Gastroesophageal sphincter (tissue), 3 donors: ENCODE results near the gene CORO2B.

ENCODE experiments used
- CTCF ChIP-seq, 4 experiments: fragments of 200-600 bp in 2 of 4; fragments of 450-650 bp in 2 of 4; sonication (generic) in 1 of 4; IDR thresholded peaks; one replicate each; pipeline ENCODE4 v1.5.1; 2017 to 2019; ENCODE audit warnings: antibody characterized with exemption in 4 of 4, mild to moderate bottlenecking in 2 of 4, moderate library complexity in 2 of 4
- POLR2A ChIP-seq, 2 donors: fragments of 450-650 bp; IDR thresholded peaks; one replicate each; pipeline ENCODE4 v1.6.1; 2017; ENCODE audit warnings: antibody characterized with exemption in 2 of 2, mild to moderate bottlenecking in 2 of 2, moderate library complexity in 1 of 2

GRCh38 chr15:68697711-68698690, 119.2 kb downstream of the CORO2B start:
- TF ChIP-seq CTCF (IDR thresholded peaks at IDR 0.05) (no peak), POLR2A (IDR thresholded peaks at IDR 0.05) (no peak)
